Measurements from ENCODE around the gene BORCS5. TPM values are rescaled to one million over a fixed set of nuclear protein-coding genes. Genes with fewer than 3 reads are reported as not detected.

Gene BORCS5
- total RNA-seq, 1 donor from 2014 or later = 17.4 TPM

GRCh38 chr12:12365446-12365802 is 8.5 kb downstream of the BORCS5 start:
- Histone ChIP-seq H3K4me1 (peaks cover 6% of the 10 kb centered on the region), H3K4me3 (no peak overlapping the region), H3K27ac (no peak overlapping the region), H3K27me3 (no peaks in the 10 kb centered on the region), H3K36me3 (no peaks in the 10 kb centered on the region), H3K9me3 (no peaks in the 10 kb centered on the region)
- intact Hi-C loops (cut with DNase I) = no loop called here
- DNase-seq (ENCODE audit: extremely low spot score in 2 of 2) = no peak
- TF ChIP-seq POLR2A (IDR thresholded peaks at IDR 0.05) (no peak), CTCF (IDR thresholded peaks at IDR 0.05) (no peak), POLR2AphosphoS5 (IDR thresholded peaks at IDR 0.05; ENCODE audit: insufficient read depth in 1 of 2, low read depth in 1 of 2) (no peak)

- TF ChIP-seq CTCF (IDR thresholded peaks at IDR 0.05) = no peak
- TF ChIP-seq POLR2A (IDR thresholded peaks at IDR 0.05) = no peak
- TF ChIP-seq POLR2AphosphoS5 (IDR thresholded peaks at IDR 0.05; ENCODE audit: insufficient read depth in 1 of 2, low read depth in 1 of 2) = no peak
- H3K27me3 ChIP-seq = no peaks in the 10 kb centered on the region
- no peaks in the 10 kb centered on the region for H3K36me3 ChIP-seq
- no peak overlapping the region for H3K27ac ChIP-seq
- no peaks in the 10 kb centered on the region for H3K9me3 ChIP-seq
- H3K4me1 ChIP-seq = peaks cover 6% of the 10 kb centered on the region
- intact Hi-C loops (cut with DNase I) = no loop called here
- no peak for DNase-seq (ENCODE audit: extremely low spot score in 2 of 2)
- H3K4me3 ChIP-seq = no peak overlapping the region
These were observed 9.1 kb downstream of the BORCS5 start for GRCh38 chr12:12365931-12366431.

GRCh38 chr12:12366701-12367481 is 10.0 kb downstream of the BORCS5 start:
- intact Hi-C loops (cut with DNase I) = no loop called here
- Histone ChIP-seq H3K4me1 (peaks cover 6% of the 10 kb centered on the region), H3K27me3 (no peaks in the 10 kb centered on the region), H3K4me3 (no peak overlapping the region), H3K27ac (no peak overlapping the region), H3K9me3 (no peaks in the 10 kb centered on the region), H3K36me3 (no peaks in the 10 kb centered on the region)
- DNase-seq (ENCODE audit: extremely low spot score in 2 of 2) = no peak
- no peak for TF ChIP-seq POLR2A (IDR thresholded peaks at IDR 0.05)
- TF ChIP-seq CTCF (IDR thresholded peaks at IDR 0.05) = no peak
- no peak for TF ChIP-seq POLR2AphosphoS5 (IDR thresholded peaks at IDR 0.05; ENCODE audit: insufficient read depth in 1 of 2, low read depth in 1 of 2)

- Histone ChIP-seq H3K36me3 (no peaks in the 10 kb centered on the region), H3K27me3 (no peaks in the 10 kb centered on the region), H3K4me1 (peaks cover 6% of the 10 kb centered on the region), H3K27ac (no peak overlapping the region), H3K9me3 (no peaks in the 10 kb centered on the region), H3K4me3 (no peak overlapping the region)
- intact Hi-C loops (cut with DNase I) = no loop called here
- no peak for TF ChIP-seq POLR2A (IDR thresholded peaks at IDR 0.05)
- no peak for TF ChIP-seq CTCF (IDR thresholded peaks at IDR 0.05)
- no peak for DNase-seq (ENCODE audit: extremely low spot score in 2 of 2)
These were observed 10.7 kb downstream of the BORCS5 start for GRCh38 chr12:12367482-12367998.
